Stomach (tissue), 4 donors: ENCODE results near the gene HAVCR2.

Source experiments
- EP300 ChIP-seq: sonication (generic); formaldehyde crosslinking; IDR thresholded peaks from one replicate; pipeline ENCODE4 v1.6.1; 2017; ENCODE audit warnings: antibody characterized with exemption
- POLR2A ChIP-seq, 4 donors: fragments of 450-650 bp; IDR thresholded peaks; one replicate each; pipeline ENCODE4 v1.6.1; 2016; ENCODE audit warnings: antibody characterized with exemption in 4 of 4, control low read depth in 2 of 4, mild to moderate bottlenecking in 1 of 4, moderate library complexity in 1 of 4
- POLR2AphosphoS5 ChIP-seq, 3 donors: sonication (generic); formaldehyde crosslinking; IDR thresholded peaks; one replicate each; pipeline ENCODE4 v1.6.1; 2016; ENCODE audit warnings: antibody characterized with exemption in 3 of 3
- TF ChIP-seq, protein P1 (sequence below), 7 experiments: fragments of 450-650 bp in 4 of 7; fragments of 200-600 bp in 3 of 7; sonication (generic) in 3 of 7; IDR thresholded peaks; one replicate each; pipeline ENCODE4 v1.5.1; 2016 to 2019; ENCODE audit warnings: antibody characterized with exemption in 7 of 7, control low read depth in 2 of 7, mild to moderate bottlenecking in 1 of 7

DNA sequence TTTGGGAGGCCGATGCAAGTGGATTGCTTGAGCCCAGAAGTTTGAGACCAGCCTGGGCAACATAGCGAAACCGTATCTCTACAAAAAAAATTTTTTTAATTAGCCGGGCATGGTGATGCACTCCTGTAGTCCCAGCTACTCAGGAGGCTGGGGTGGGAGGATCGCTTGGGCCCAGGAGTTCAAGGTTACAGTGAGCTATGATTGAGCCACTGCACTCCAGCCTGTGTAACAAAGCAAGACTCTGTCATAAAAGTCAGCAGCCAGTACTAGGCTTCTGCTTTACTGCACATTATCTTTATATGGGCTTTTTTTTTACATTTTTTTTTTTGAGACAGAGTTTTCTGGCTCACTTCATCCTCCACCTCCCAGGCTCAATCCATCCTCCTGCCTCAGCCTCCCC lies 40.5 kb downstream of the HAVCR2 start:
- TF ChIP-seq, protein P1, sequence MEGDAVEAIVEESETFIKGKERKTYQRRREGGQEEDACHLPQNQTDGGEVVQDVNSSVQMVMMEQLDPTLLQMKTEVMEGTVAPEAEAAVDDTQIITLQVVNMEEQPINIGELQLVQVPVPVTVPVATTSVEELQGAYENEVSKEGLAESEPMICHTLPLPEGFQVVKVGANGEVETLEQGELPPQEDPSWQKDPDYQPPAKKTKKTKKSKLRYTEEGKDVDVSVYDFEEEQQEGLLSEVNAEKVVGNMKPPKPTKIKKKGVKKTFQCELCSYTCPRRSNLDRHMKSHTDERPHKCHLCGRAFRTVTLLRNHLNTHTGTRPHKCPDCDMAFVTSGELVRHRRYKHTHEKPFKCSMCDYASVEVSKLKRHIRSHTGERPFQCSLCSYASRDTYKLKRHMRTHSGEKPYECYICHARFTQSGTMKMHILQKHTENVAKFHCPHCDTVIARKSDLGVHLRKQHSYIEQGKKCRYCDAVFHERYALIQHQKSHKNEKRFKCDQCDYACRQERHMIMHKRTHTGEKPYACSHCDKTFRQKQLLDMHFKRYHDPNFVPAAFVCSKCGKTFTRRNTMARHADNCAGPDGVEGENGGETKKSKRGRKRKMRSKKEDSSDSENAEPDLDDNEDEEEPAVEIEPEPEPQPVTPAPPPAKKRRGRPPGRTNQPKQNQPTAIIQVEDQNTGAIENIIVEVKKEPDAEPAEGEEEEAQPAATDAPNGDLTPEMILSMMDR (IDR thresholded peaks at IDR 0.05) = no peak
- TF ChIP-seq POLR2A (IDR thresholded peaks at IDR 0.05) (no peak), POLR2AphosphoS5 (IDR thresholded peaks at IDR 0.05) (no peak), EP300 (no peak)
